ENCODE measurements around the gene PDK1. TPM values are rescaled to one million over a fixed set of nuclear protein-coding genes. Genes with fewer than 3 reads are reported as not detected.

Gene PDK1
- total RNA-seq, 1 experiment from 2014 or later: 18.5 TPM

GRCh38 chr2:172600557-172601008 is 44.7 kb downstream of the PDK1 start:
- CTCF ChIA-PET: no interaction called here

GRCh38 chr2:172606285-172606684 is 50.4 kb downstream of the PDK1 start:
- Histone ChIP-seq H3K9me3 (ENCODE audit: insufficient read depth, low read depth) (no peaks in the 10 kb centered on the region), H3K27ac (no peak overlapping the region), H3K27me3 (ENCODE audit: insufficient read depth, low read depth) (no peaks in the 10 kb centered on the region), H3F3A (ENCODE audit: insufficient read depth, low read depth) (peaks cover 3% of the 10 kb centered on the region; the same call in 1 of the 2 replicates), H3K9me2 (ENCODE audit: insufficient read depth) (no peaks in the 10 kb centered on the region), H3K36me3 (ENCODE audit: low read depth) (0 out of 2 replicates have a peak, but pooled peaks cover 21% of the 10 kb centered on the region), H2AFZ (no peak overlapping the region), H3K4me1 (replicated peaks; ENCODE audit: insufficient read depth) (no peaks in the 10 kb centered on the region), H3K4me2 (no peak overlapping the region), H3K4me3 (no peak overlapping the region), H3K79me2 (ENCODE audit: low read depth) (no peaks in the 10 kb centered on the region), H4K20me1 (ENCODE audit: insufficient read depth) (no peaks in the 10 kb centered on the region; the same call in 1 of the 2 replicates)
- intact Hi-C loops (cut with micrococcal nuclease; ENCODE audit: unreplicated experiment): no loop called here
- ChIA-PET POLR2A (ENCODE audit: unreplicated experiment) (no interaction called here), CTCF (no interaction called here)
- no peak for DNase-seq
- TF ChIP-seq EZH2 (IDR thresholded peaks at IDR 0.05; ENCODE audit: low read depth) (no peak), CTCF (conservative IDR thresholded peaks at IDR 0.05) (no peak)
- no TSS peak for BruUV-seq (replicated peaks)

More at GRCh38 chr2:172600557-172601008, 44.7 kb downstream of the PDK1 start:
- no peak overlapping the region for H3K4me2 ChIP-seq
- no peak overlapping the region for H3K27ac ChIP-seq
- H3K9me2 ChIP-seq (ENCODE audit: insufficient read depth): no peaks in the 10 kb centered on the region
- no peaks in the 10 kb centered on the region for H4K20me1 ChIP-seq (ENCODE audit: insufficient read depth)
- POLR2A ChIA-PET (ENCODE audit: unreplicated experiment): no interaction called here
- no TSS peak for BruUV-seq (replicated peaks)
- no peaks in the 10 kb centered on the region for H3K9me3 ChIP-seq (ENCODE audit: insufficient read depth, low read depth)
- intact Hi-C loops (cut with micrococcal nuclease; ENCODE audit: unreplicated experiment): no loop called here
- no peaks in the 10 kb centered on the region for H3K4me1 ChIP-seq (replicated peaks; ENCODE audit: insufficient read depth)
- H3K79me2 ChIP-seq (ENCODE audit: low read depth): no peaks in the 10 kb centered on the region
- 0 out of 2 replicates have a peak, but pooled peaks cover 2% of the 10 kb centered on the region for H3F3A ChIP-seq (ENCODE audit: insufficient read depth, low read depth)
- no peaks in the 10 kb centered on the region for H3K27me3 ChIP-seq (ENCODE audit: insufficient read depth, low read depth)
- H3K36me3 ChIP-seq (ENCODE audit: low read depth): peaks cover 53% of the 10 kb centered on the region
- H2AFZ ChIP-seq: no peak overlapping the region
- H3K4me3 ChIP-seq: no peak overlapping the region
- TF ChIP-seq EZH2 (IDR thresholded peaks at IDR 0.05; ENCODE audit: low read depth): no peak
- TF ChIP-seq CTCF (conservative IDR thresholded peaks at IDR 0.05): no peak
- DNase-seq: no peak

GRCh38 chr2:172607379-172607928 is 51.6 kb downstream of the PDK1 start:
- TF ChIP-seq EZH2 (IDR thresholded peaks at IDR 0.05; ENCODE audit: low read depth): no peak
- TF ChIP-seq CTCF (conservative IDR thresholded peaks at IDR 0.05): no peak
- POLR2A ChIA-PET (ENCODE audit: unreplicated experiment): no interaction called here
- CTCF ChIA-PET: interaction anchor here (0.5 kb wide), 1 partner anchor 901 kb away, joined by 4 read pairs; no protein-coding TSS in a partner anchor
- Histone ChIP-seq H3K4me2 (no peak overlapping the region), H3K4me3 (no peak overlapping the region), H3K27me3 (ENCODE audit: insufficient read depth, low read depth) (no peaks in the 10 kb centered on the region), H3K9me3 (ENCODE audit: insufficient read depth, low read depth) (no peaks in the 10 kb centered on the region), H3K79me2 (ENCODE audit: low read depth) (no peaks in the 10 kb centered on the region), H3F3A (ENCODE audit: insufficient read depth, low read depth) (peaks cover 6% of the 10 kb centered on the region; the same call in 1 of the 2 replicates), H2AFZ (no peak overlapping the region), H3K9me2 (ENCODE audit: insufficient read depth) (no peaks in the 10 kb centered on the region), H4K20me1 (ENCODE audit: insufficient read depth) (no peaks in the 10 kb centered on the region; the same call in 1 of the 2 replicates), H3K4me1 (replicated peaks; ENCODE audit: insufficient read depth) (no peaks in the 10 kb centered on the region), H3K36me3 (ENCODE audit: low read depth) (0 out of 2 replicates have a peak, but pooled peaks cover 21% of the 10 kb centered on the region), H3K27ac (no peak overlapping the region)
- DNase-seq: no peak
- BruUV-seq (replicated peaks): no TSS peak
- intact Hi-C loops (cut with micrococcal nuclease; ENCODE audit: unreplicated experiment): no loop called here
